Tibial nerve (tissue), 4 donors: ENCODE results near the gene UMAD1. TPM values are rescaled to one million over a fixed set of nuclear protein-coding genes. Genes with fewer than 3 reads are reported as not detected.
A peak's percentile ranks its signal among the peaks of the same experiment; 100 is the strongest.

Experiments used
- DNase-seq, 2 donors: peaks; one replicate each; pipeline ENCODE4 v3.0.0-alpha.2; 2019; ENCODE audit warnings: low spot score in 2 of 2
- H3K27ac ChIP-seq, 4 donors: fragments of 200-600 bp; sonication (generic) in 3 of 4; one replicate each; pipeline ENCODE4 v1.5.1; 2017 to 2019; ENCODE audit warnings: mild to moderate bottlenecking in 1 of 4
- H3K27me3 ChIP-seq, 2 donors: fragments of 200-600 bp; sonication (generic) in 1 of 2; one replicate each; pipeline versions ENCODE4 v1.5.1 to v1.6.0; 2017 to 2019
- H3K36me3 ChIP-seq, 3 donors: fragments of 200-600 bp; sonication (generic); one replicate each; pipeline ENCODE4 v1.5.1; 2018 to 2019
- H3K4me1 ChIP-seq, 4 donors: fragments of 200-600 bp; sonication (generic) in 3 of 4; one replicate each; pipeline ENCODE4 v1.5.1; 2017 to 2019
- H3K4me3 ChIP-seq, 4 donors: fragments of 200-600 bp; sonication (generic) in 3 of 4; one replicate each; pipeline ENCODE4 v1.5.1; 2017 to 2019; ENCODE audit warnings: mild to moderate bottlenecking in 1 of 4, moderate library complexity in 1 of 4
- H3K9me3 ChIP-seq, 4 donors: fragments of 200-600 bp; sonication (generic) in 3 of 4; one replicate each; pipeline ENCODE4 v1.5.1; 2017 to 2019
- CTCF ChIP-seq, 5 experiments: fragments of 200-600 bp in 3 of 5; fragments of 450-650 bp in 2 of 5; sonication (generic) in 3 of 5; IDR thresholded peaks; one replicate each; pipeline ENCODE4 v1.5.1; 2016 to 2019; ENCODE audit warnings: antibody characterized with exemption in 5 of 5, mild to moderate bottlenecking in 3 of 5, moderate library complexity in 2 of 5
- EP300 ChIP-seq, 2 donors: sonication (generic); formaldehyde crosslinking; IDR thresholded peaks; one replicate each; pipeline ENCODE4 v1.6.1; 2017; ENCODE audit warnings: antibody characterized with exemption in 2 of 2, mild to moderate bottlenecking in 1 of 2
- POLR2A ChIP-seq, 2 donors: fragments of 450-650 bp; IDR thresholded peaks; one replicate each; pipeline ENCODE4 v1.6.1; 2017; ENCODE audit warnings: antibody characterized with exemption in 2 of 2, mild to moderate bottlenecking in 2 of 2, moderate library complexity in 2 of 2
- WGBS, 2 donors: methylation state at CpG; one replicate each; pipeline ENCODE4 v1.1.5; 2018; 5-methylcytosine and 5-hydroxymethylcytosine counted together
- total RNA-seq, 4 donors: library from RNA; depleted of rRNA; stranded (reverse); fragments of >200 nt; gene quantifications; one replicate each; pipeline ENCODE4 v1.1.0, GENCODE V29; 2016

The UMAD1 gene
- total RNA-seq, 4 donors from 2014 or later = 6.0 to 14.9 (median 10.2) TPM

- no peak overlapping the region for H3K4me3 ChIP-seq
- 79 to 81% methylated on average over 6 of the region's 6 CpGs for WGBS, 2 donors
- no peak overlapping the region for H3K27ac ChIP-seq
Observed at GRCh38 chr7:7662527-7662926, 22.0 kb downstream of the UMAD1 start.

GRCh38 chr7:7664291-7664690, 23.7 kb downstream of the UMAD1 start:
- Histone ChIP-seq H3K4me3 (no peak overlapping the region), H3K27ac (no peak overlapping the region), H3K27me3 (no peaks in the 10 kb centered on the region), H3K36me3 (no peaks in the 10 kb centered on the region), H3K9me3 (peaks cover 0 to 5% (median 0%) of the 10 kb centered on the region in 4 donors), H3K4me1 (peaks cover 0 to 3% (median 0%) of the 10 kb centered on the region in 4 donors)
- WGBS, 2 donors = 61 to 64% methylated on average over 3 of the region's 3 CpGs
- DNase-seq = no peak
- TF ChIP-seq POLR2A (IDR thresholded peaks at IDR 0.05) = no peak
- no peak for TF ChIP-seq CTCF (IDR thresholded peaks at IDR 0.05)
- TF ChIP-seq EP300 (IDR thresholded peaks at IDR 0.05) = no peak

More at GRCh38 chr7:7662527-7662926, 22.0 kb downstream of the UMAD1 start:
- peaks cover 0 to 9% (median 0%) of the 10 kb centered on the region in 4 donors for H3K9me3 ChIP-seq
- no peak for DNase-seq
- no peaks in the 10 kb centered on the region for H3K36me3 ChIP-seq
- H3K27me3 ChIP-seq = no peaks in the 10 kb centered on the region
- H3K4me1 ChIP-seq = peaks cover 0 to 3% (median 0%) of the 10 kb centered on the region in 4 donors
- TF ChIP-seq EP300 (IDR thresholded peaks at IDR 0.05) (no peak), POLR2A (IDR thresholded peaks at IDR 0.05) (no peak), CTCF (IDR thresholded peaks at IDR 0.05) (peak in 2 of 5 experiments; percentile 19 to 22)

- WGBS, 2 donors = 70 to 77% methylated on average over 1 of the region's 1 CpG
- Histone ChIP-seq H3K9me3 (no peaks in the 10 kb centered on the region), H3K27ac (no peak overlapping the region), H3K4me3 (no peak overlapping the region), H3K36me3 (no peaks in the 10 kb centered on the region), H3K4me1 (peaks cover 0 to 3% (median 0%) of the 10 kb centered on the region in 4 donors), H3K27me3 (no peaks in the 10 kb centered on the region)
- TF ChIP-seq CTCF (IDR thresholded peaks at IDR 0.05) (no peak), EP300 (IDR thresholded peaks at IDR 0.05) (no peak), POLR2A (IDR thresholded peaks at IDR 0.05) (no peak)
- no peak for DNase-seq
Observed at GRCh38 chr7:7665031-7665430, 24.5 kb downstream of the UMAD1 start.

GRCh38 chr7:7667187-7667586, 26.6 kb downstream of the UMAD1 start:
- H3K9me3 ChIP-seq = no peaks in the 10 kb centered on the region
- no peak overlapping the region for H3K27ac ChIP-seq
- 95 to 96% methylated on average over 2 of the region's 2 CpGs for WGBS, 2 donors
- peaks cover 0 to 3% (median 0%) of the 10 kb centered on the region in 4 donors for H3K4me1 ChIP-seq
- no peak for TF ChIP-seq POLR2A (IDR thresholded peaks at IDR 0.05)
- no peak for TF ChIP-seq EP300 (IDR thresholded peaks at IDR 0.05)
- TF ChIP-seq CTCF (IDR thresholded peaks at IDR 0.05) = no peak
- no peak overlapping the region for H3K4me3 ChIP-seq
- H3K36me3 ChIP-seq = no peaks in the 10 kb centered on the region
- no peaks in the 10 kb centered on the region for H3K27me3 ChIP-seq
- DNase-seq = no peak

- no peak for TF ChIP-seq EP300 (IDR thresholded peaks at IDR 0.05)
- TF ChIP-seq POLR2A (IDR thresholded peaks at IDR 0.05) = no peak
- TF ChIP-seq CTCF (IDR thresholded peaks at IDR 0.05) = no peak
- WGBS, 2 donors = 91 to 97% methylated on average over 1 of the region's 1 CpG
- no peaks in the 10 kb centered on the region for H3K36me3 ChIP-seq
- H3K4me3 ChIP-seq = no peak overlapping the region
- H3K27me3 ChIP-seq = no peaks in the 10 kb centered on the region
- peaks cover 0 to 3% (median 0%) of the 10 kb centered on the region in 4 donors for H3K4me1 ChIP-seq
- no peaks in the 10 kb centered on the region for H3K9me3 ChIP-seq
- no peak overlapping the region for H3K27ac ChIP-seq
- DNase-seq = no peak
Observed at GRCh38 chr7:7668706-7669105, 28.2 kb downstream of the UMAD1 start.
